HPDE6-E6E7 (cell line): ENCODE measurements around the gene CXCR3.
"Not testable (repeated sequence)": the region's sequence is repeated elsewhere in the genome, so short reads cannot be mapped to it uniquely, and the experiment has no call there.

Source experiments
- DNase-seq: peaks from one replicate; pipeline ENCODE4 v3.0.0; 2011; ENCODE audit warnings: missing footprints; ENCODE audit errors: extremely low spot score

Gene CXCR3

GRCh38 chrX:71609095-71609750, 9.1 kb downstream of the CXCR3 start:
- DNase-seq = no peak

- no peak for DNase-seq
Observed at GRCh38 chrX:71607488-71607887, 10.8 kb downstream of the CXCR3 start.

GRCh38 chrX:71606536-71607216, 11.6 kb downstream of the CXCR3 start:
- DNase-seq = no peak

- DNase-seq = no peak
Observed at GRCh38 chrX:71604796-71605568, 13.3 kb downstream of the CXCR3 start.

- no peak for DNase-seq
Observed at GRCh38 chrX:71604141-71604540, 14.2 kb downstream of the CXCR3 start.

GRCh38 chrX:71603618-71604017, 14.7 kb downstream of the CXCR3 start:
- DNase-seq = no peak

GRCh38 chrX:71599965-71600364, 18.3 kb downstream of the CXCR3 start:
- no peak for DNase-seq

- not testable (repeated sequence) for DNase-seq
Observed at GRCh38 chrX:71593210-71593609, 25.1 kb downstream of the CXCR3 start.

GRCh38 chrX:71586929-71587328, 31.4 kb downstream of the CXCR3 start:
- DNase-seq = no peak

GRCh38 chrX:71581210-71581609, 37.1 kb downstream of the CXCR3 start:
- no peak for DNase-seq

- no peak for DNase-seq
Observed at GRCh38 chrX:71579990-71580380, 38.3 kb downstream of the CXCR3 start.

- no peak for DNase-seq
Observed at GRCh38 chrX:71579136-71579989, 38.9 kb downstream of the CXCR3 start.

GRCh38 chrX:71578253-71579135, 39.8 kb downstream of the CXCR3 start, which contains the start of gene GCNA:
TSS of gene GCNA (plus strand) at chrX:71578437. CDS start at chrX:71580822, 2,385 bp downstream.
- no peak for DNase-seq

GRCh38 chrX:71577682-71578081, 40.6 kb downstream of the CXCR3 start:
- DNase-seq = no peak

GRCh38 chrX:71573590-71573989, 44.7 kb downstream of the CXCR3 start:
- no peak for DNase-seq

GRCh38 chrX:71571390-71571789, 46.9 kb downstream of the CXCR3 start:
- DNase-seq = not testable (repeated sequence)
